HG03066 (cell line): ENCODE data around the gene COG4.
"Not testable (repeated sequence)": the region's sequence is repeated elsewhere in the genome, so short reads cannot be mapped to it uniquely, and the experiment has no call there.

Experiments used
- ATAC-seq: cut with Tn5 transposase; IDR thresholded peaks from one replicate; pipeline ENCODE4 v1.9.1; 2021; ENCODE audit warnings: low read depth; ENCODE audit not compliant: unreplicated experiment

The COG4 gene

GRCh38 chr16:70463235-70463634 is 60.1 kb downstream of the COG4 start:
- ATAC-seq, result no peak

GRCh38 chr16:70460737-70461261 is 62.6 kb downstream of the COG4 start:
- no peak for ATAC-seq

DNA sequence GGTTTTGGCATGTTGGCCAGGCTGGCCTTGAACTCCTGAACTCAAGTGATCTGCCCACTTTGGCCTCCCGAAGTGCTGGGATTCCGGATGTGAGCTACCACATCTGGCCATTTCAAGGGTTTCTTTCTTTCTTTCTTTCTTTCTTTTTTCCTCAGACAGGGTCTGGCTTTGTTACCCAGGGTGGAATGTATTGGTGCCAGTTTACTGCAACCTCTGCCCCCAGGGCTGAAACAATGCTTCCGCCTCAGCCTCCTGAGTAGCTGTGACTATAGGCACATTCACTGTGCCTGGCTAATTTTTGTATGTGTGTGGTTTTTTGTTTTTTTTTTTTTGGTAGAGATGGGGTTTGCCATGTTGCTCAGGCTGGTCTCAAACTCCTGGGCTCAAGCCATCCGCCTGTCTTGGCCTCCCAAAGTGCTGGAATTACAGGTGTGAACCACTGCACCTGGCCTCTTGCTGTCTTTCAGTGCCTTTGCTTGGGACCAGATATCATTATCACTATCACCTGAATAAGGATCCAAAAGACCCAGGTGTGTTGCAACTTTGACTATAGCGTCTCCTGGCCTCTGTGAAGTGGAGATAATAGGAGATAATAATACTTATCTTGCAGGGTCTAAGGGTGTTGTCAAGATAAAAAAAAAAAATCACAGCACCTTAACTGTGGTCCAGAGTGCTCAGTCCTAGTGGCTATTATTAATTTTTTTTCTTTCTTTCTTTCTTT is 65.7 kb downstream of the COG4 start:
- no peak for ATAC-seq

DNA sequence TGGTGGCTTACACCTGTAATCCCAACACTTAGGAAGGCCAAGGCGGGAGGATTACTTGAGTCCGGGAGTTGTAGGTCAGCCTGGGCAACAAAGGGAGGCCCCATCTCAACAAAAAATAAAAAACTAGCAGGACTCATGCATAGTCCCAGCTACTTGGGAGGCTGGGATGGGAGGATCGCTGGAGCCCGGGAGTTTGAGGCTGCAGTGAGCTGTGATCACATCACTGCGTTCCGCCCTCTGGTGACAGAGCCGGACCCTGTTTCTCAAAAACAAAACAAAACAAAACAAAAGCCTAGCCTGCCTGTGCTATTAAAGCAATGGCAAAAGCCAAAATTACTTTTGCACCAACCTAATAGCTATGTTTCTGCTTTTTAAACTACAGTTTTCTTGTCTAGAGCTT is 67.4 kb downstream of the COG4 start:
- ATAC-seq, result no peak

- peak; percentile 80 for ATAC-seq
Measured at GRCh38 chr16:70454222-70455034, 68.9 kb downstream of the COG4 start, which contains the start of gene FCSK. TSS of gene FCSK (plus strand) at chr16:70454595. CDS start at chr16:70463191, 8,596 bp downstream.

DNA sequence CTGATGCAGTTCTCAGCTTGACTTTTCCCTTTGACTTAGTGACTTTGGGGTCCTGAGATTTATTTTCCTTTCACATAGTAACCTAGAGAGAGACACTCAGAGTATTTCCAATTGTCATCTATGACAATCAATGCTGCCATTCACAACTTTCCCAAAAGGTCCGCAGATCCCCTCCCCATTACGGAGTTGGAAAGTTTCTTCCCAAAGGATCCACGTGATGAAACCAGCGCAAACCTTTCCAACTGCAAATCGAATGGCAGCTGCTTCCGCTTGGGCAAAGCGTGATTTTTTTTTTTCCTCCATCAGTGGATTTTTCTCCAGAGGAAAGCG is 69.5 kb downstream of the COG4 start:
- ATAC-seq, result no peak

DNA sequence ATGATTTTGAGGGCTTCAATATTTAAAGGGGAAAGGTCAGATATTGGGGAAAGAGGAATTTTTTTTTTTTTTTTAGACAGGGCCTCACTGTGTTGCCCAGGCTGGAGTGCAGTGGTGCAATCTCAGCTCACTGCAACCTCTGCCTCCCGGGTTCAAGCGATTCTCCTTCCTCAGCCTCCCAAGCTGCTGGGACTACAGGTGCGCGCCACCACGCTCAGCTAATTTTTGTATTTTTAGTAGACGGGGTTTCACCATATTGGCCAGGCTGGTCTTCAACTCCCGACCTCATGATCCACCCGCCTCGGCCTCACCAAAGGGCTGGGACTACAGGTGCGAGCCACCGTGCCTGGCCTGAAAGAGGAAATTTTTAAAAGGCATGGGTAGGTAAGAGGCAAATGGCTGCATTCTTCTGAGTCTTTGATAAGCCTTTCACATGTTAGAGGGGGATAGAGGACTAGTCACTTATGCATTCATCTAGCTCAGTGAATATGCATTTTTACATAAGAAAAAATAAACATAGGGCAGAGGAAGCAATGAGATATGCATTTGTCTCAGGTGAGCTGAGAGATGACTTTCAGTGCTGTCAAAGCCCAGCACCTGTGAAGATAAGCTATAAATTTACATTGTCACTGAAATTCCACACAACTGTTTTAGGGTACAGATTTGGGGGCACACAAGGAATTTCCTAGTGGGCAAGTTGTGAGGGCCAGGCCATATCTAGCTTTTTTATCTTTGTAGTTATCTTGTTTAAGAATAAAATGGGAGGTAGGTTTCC is 70.0 kb downstream of the COG4 start:
- ATAC-seq, result no peak

GRCh38 chr16:70451004-70451340 is 72.4 kb downstream of the COG4 start:
- not testable (repeated sequence) for ATAC-seq

GRCh38 chr16:70450142-70451003 is 73.0 kb downstream of the COG4 start:
- not testable (repeated sequence) for ATAC-seq

DNA sequence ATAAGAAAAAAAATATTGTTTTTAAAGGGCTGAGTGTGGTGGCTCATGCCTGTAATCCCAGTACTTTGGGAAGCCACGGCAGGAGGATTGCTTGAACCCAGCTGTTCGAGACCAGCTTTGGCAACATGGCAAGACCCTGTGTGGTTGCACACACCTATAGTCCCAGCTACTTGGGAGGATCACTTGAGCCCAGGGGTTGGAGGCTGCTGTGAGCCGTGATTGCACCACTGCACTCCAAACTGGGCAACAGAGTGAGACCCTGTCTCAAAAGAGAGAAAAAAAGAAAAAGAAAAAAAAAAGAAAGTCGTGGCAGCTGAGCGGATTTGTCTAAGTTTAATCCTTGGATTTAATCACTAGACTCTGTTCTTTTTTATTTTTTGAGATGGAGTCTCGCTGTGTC is 75.3 kb downstream of the COG4 start:
- no peak for ATAC-seq

DNA sequence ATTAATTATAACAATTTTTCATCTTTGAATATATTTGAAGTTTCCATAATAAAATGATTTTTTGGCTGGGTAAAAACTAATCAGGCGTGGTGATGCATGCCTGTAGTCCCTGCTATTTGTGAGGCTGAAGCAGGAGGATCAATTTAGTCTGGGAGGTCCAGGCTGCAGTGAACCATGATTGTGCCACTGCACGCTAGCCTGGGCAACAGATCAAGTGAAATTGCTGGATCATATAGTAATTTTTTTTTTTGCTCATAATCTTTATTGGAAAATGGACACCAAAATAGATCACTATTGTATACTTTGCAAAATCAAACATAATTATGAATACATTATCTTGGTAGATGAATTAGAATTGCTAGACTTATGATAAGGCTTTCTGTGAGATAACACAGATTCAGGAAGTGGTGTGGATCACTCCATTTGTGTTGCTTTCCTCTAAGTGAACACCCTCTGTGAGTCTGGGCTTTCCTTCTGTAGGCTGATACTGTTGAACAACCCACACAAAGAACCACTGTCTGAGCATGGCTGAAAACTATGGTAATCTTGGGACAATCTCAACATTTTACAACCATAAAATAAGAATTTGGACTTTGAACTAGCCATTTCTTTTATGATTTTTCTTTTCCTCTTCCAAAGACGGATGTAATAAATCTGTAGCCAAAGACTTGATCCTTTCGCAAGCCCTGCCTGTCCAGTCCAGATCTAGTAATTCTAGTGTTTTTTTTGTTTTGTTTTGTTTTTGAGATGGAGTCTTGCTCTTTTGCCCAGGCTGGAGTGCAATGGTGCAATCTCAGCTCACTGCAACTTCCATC is 78.9 kb downstream of the COG4 start:
- ATAC-seq, result no peak

- ATAC-seq, result no peak
Measured at GRCh38 chr16:70442344-70442743, 81.0 kb downstream of the COG4 start.

- ATAC-seq, result no peak
Measured at GRCh38 chr16:70441406-70441990, 81.9 kb downstream of the COG4 start.

DNA sequence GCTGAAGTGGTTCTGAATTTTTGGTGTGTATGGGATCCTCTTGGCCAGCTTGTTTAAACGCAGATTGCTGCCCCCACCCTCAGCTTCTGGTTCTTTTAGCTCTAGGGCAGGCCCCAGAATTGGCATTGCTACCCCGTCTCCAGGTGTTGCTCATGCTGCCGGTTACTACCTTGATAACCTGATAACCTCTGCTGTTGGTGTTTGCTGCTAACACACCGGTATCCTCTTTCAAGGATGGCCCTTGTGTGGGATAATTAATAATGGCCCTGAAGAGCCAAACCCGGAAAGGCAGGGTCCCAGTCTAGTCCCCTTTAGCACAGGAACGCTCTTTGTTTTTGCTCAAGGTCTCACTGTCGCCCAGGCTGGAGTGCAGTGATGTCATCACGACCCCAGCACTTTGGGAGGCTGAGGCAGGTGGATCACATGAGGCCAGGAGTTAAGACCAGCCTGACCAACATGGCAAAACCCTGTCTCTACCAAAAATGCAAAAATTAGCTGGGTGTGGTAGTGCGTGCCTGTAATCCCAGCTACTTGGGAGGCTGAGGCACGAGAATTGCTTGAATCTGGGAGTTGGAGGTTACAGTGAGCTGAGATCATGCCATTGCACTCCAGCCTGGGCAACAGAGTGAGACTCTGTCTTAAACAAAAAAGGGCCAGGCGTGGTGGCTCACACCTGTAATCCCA is 83.2 kb downstream of the COG4 start:
- no peak for ATAC-seq

DNA sequence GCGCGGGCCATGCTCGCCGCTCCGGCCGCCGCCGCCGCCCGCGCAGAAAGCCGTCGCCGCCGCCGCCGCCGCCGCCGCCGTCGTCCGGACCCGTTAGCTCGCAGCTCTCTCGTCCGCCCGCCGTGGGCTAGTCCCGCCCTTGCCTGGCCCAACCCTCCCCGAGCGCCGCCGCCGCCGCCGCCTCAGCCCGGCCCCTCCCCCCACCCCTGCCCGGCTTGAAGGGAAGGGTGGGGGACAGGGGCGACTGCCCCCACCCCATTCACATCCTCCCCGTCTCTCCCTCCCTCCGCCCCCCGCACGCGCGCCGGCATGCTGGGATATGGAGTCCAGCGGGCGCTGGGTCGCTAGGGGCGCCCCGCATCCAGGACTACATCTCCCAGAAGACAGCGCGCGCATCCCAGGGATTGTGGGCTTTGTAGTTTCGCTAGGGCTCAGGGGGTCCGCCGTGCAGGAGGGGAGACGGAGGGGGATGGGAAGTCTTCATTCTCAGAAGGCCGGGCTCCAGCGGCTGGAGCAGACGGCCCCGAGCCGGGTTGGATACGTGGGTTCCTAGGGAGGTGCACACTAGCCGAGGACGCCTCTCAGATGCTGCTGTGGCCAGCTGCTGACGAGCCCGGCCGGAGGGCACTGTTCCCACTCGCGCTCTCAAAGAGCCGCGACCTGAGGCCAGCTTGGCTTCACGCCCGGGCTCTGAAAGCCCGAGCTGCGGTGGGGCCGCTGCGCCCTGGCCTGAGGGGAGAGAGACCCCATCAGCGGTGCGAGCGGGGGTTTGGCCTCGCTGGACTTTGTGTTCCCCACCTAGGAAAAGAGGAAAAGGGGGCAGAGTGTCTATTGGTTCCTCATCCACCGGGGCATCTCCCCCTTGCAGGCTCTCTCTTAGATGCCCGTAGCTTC is 84.1 kb downstream of the COG4 start, which contains the start of gene ST3GAL2:
TSS of gene ST3GAL2 (minus strand) at position 132 of the 894 bp plus-strand sequence. CDS start 40,570 bp downstream, outside the sequence.
- ATAC-seq, result peak; percentile 77

DNA sequence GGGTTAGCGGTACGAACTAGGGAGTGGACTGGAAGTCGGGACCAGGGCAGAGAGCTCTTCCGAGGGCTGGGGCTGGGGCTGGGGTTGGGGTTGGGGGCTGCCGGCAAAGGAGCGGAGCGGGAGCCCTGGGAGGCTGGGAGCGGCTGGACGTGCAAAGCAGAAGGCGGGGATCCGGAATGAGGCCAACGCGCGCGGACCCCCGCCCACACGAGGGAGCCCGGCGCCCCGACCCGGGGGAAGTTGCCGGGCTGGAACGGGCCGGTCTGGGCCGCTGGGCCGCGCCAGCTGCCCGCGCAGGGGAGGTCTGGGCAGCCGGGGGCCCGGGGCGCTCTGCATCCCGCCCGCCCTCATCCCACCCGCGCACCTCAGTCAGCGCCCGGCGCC is 84.8 kb downstream of the COG4 start:
- peak; percentile 10 for ATAC-seq
